SU-DHL-6 (cell line): Measurements from ENCODE around the gene NAP1L4.

Source experiments
- EZH2phosphoT487 ChIP-seq: fragments of 200-600 bp; sonication (generic), shearing (Covaris generic); conservative IDR thresholded peaks from 2 replicates; pipeline ENCODE4 v1.6.1; 2018; ENCODE audit warnings: mild to moderate bottlenecking, antibody characterized with exemption, low read length, moderate library complexity, mixed read lengths
- TF ChIP-seq, protein P1 (sequence below): fragments of 200-600 bp; sonication (generic); IDR thresholded peaks from one replicate; pipeline ENCODE4 v1.5.1; 2017; ENCODE audit warnings: antibody characterized with exemption, mild to moderate bottlenecking, low read length, moderate library complexity; ENCODE audit not compliant: insufficient read depth, poor library complexity, severe bottlenecking

DNA sequence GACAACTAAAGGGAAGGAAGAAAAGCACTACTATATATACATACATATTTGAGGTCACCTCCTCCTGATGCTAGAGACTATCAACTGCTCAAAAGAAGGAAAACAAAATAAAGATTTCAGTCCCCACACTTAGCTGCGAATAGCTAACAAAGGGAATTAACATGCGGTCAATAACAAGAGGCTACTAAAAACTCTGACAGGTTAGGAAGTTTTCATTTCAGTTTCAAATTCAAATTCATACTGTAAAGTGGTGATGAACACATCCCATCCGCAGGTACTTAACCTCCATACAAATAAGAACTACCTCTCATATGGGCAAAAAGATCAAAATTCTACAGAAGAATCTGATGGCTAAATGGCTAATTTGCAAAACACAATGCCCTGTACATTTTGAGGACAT lies 2.6 kb downstream of the NAP1L4 start:
- TF ChIP-seq, protein P1, sequence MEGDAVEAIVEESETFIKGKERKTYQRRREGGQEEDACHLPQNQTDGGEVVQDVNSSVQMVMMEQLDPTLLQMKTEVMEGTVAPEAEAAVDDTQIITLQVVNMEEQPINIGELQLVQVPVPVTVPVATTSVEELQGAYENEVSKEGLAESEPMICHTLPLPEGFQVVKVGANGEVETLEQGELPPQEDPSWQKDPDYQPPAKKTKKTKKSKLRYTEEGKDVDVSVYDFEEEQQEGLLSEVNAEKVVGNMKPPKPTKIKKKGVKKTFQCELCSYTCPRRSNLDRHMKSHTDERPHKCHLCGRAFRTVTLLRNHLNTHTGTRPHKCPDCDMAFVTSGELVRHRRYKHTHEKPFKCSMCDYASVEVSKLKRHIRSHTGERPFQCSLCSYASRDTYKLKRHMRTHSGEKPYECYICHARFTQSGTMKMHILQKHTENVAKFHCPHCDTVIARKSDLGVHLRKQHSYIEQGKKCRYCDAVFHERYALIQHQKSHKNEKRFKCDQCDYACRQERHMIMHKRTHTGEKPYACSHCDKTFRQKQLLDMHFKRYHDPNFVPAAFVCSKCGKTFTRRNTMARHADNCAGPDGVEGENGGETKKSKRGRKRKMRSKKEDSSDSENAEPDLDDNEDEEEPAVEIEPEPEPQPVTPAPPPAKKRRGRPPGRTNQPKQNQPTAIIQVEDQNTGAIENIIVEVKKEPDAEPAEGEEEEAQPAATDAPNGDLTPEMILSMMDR, result no peak
- TF ChIP-seq EZH2phosphoT487, result no peak
